ENCODE data around the gene LY9.

Gene LY9

GRCh38 chr1:160795951-160796383, at the start of gene LY9:
Gene LY9 (plus strand): TSS chr1:160796174. CDS start chr1:160796188, 14 bp downstream.
- no peak for DNase-seq (ENCODE audit: low read depth)

DNA sequence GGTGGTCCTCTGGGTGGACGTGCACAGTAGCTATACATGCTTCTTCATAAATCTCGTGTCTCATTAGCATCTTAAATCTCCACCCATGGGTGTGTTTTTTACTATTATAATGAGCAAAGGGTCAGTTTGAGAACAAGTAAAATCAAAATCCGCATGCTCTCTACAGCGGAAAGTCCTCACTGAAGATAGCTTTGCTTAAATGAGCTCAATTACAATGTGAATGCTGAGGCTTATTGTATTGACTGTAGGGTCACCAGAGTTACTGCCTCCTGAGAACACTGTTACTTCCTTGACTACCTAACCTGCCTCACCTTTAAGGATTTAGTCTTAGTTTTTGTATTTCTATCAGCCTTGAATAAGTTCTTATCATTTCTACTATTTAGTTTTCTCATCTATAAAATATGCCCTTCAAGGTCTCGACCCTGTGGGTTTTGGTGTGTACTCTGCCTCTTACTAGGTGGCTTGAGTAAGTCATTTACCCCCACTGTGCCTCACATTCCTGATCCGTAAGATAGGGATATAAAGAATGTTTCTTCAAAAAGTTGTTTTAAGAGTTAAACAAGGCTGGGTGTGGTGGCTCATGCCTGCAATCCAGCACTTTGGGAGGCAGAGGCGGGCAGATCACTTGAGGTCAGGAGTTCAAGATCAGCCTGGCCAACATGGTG, 49.0 kb upstream of the LY9 start:
- no peak for DNase-seq (ENCODE audit: low read depth)

DNA sequence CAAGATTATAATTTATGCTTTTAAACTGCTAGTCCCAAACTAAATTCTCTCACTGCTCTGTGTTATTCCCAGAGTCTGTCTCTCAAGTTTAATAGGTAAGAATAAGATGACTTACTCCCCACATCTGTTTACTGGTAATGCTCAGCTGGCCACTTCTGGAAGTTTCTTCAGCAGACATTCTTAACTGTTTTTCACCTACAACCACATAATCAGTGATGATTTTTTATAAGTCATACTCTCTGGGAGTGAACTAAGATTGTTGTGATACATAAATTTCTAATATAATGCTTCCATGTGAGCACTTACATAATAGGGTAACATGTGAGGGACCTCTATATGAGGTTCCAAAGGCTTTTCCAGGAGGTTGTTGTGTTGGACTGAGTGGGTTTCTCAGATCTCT, 48.3 kb upstream of the LY9 start:
- no peak for DNase-seq (ENCODE audit: low read depth)

GRCh38 chr1:160748181-160748877, 47.6 kb upstream of the LY9 start:
- DNase-seq (ENCODE audit: low read depth) = no peak

- no peak for DNase-seq (ENCODE audit: low read depth)
Measured at GRCh38 chr1:160748878-160749269, 47.1 kb upstream of the LY9 start.

- DNase-seq (ENCODE audit: low read depth) = no peak
Measured at GRCh38 chr1:160750608-160751007, 45.4 kb upstream of the LY9 start.

DNA sequence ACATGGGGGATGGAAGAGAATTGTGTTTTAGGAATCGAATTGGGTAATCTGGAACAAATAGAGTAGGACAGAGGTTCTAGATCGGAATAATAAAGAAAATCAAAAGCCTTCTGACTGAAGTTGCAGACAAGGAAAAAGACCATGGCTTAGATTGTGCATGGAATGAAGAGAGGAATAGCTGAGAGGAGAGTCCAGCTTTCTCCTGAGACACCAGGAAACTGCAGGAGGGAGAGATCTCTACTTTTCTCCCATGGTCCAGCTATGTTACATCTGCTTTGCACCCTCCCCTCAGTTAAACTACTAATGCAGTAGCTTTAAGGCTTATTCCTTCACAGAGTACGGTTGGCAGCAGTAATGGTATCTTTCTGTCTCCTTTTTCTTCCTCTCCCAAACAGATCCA, 43.6 kb upstream of the LY9 start:
- no peak for DNase-seq (ENCODE audit: low read depth)

GRCh38 chr1:160752924-160753323, 43.0 kb upstream of the LY9 start:
- no peak for DNase-seq (ENCODE audit: low read depth)

- DNase-seq (ENCODE audit: low read depth) = no peak
Measured at GRCh38 chr1:160753594-160753993, 42.4 kb upstream of the LY9 start.

- DNase-seq (ENCODE audit: low read depth) = no peak
Measured at GRCh38 chr1:160755461-160755860, 40.5 kb upstream of the LY9 start.

- no peak for DNase-seq (ENCODE audit: low read depth)
Measured at GRCh38 chr1:160755911-160756848, 39.8 kb upstream of the LY9 start.

DNA sequence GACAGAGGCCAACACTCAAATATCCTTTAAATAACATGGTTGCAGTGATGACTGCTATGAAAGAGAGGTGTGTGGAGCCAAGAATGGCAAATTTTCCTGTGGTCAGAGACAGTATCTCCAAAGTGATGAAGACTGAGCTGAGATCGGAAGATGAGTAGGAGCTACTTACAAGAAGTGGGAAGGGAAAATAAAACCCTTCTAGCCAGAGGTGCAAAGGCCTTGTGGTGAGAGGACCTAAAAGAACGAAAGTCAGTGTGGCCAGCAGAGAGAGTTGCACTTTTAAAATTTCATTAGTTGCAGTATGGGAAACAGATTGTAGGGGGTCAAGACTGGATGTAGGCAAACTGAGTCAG, 39.1 kb upstream of the LY9 start:
- no peak for DNase-seq (ENCODE audit: low read depth)

GRCh38 chr1:160758521-160758920, 37.5 kb upstream of the LY9 start:
- no peak for DNase-seq (ENCODE audit: low read depth)

DNA sequence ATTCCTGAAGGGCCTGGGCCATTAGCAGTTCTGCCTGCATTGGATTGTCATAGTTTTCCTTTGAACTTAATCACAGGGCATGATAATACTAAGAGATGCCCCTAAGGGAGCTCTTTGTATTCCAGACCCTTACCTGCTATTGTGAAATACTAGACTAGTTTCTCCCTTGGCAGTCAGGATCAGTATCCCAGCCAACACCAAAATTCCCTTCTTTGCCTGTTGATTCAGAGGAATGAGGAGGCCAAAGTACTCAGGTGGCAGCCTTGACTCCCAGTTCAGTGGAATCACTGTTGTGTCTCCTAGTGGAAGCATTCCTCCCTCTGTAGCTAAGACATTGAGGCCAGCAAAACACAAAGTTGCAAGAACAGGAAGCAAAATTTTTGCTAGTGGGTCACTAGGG, 36.2 kb upstream of the LY9 start:
- no peak for DNase-seq (ENCODE audit: low read depth)

- DNase-seq (ENCODE audit: low read depth) = no peak
Measured at GRCh38 chr1:160761046-160761445, 34.9 kb upstream of the LY9 start.

DNA sequence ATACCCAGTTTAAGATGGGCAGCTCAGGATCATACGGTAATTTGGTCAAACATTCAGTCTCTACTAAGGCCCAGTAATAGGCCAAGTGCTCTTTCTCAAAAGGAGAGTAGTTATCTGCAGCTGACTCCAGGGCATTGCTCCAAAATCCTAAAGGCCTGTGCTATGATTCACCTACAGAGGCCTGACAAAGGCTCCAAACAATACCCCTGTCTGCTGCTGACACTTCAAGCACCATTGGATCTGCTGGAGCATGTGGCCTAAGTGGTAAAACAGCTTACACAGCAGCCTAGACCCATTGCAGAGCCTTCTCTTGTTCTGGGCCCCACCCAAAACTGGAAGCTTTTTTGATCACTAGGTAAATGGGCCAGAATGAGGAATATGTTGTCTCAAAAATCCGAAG, 34.1 kb upstream of the LY9 start:
- no peak for DNase-seq (ENCODE audit: low read depth)

DNA sequence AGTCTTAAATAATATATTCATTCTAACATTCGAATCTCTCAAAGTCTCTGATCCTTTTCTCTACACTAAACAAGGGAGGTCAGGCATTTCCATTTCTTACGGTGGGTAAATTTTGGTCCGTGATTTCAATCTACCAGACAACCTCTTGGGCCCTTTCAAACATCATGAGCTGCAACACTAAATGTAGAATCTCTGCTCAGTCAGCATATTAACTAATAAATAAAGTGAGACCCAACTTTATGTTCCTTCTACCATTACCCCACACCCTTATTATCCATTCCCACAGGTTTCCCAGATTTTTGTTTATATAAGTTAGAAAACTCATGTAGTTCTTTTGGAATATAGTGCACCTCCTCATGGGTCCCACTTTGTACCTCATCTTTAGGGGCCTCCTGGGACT, 32.0 kb upstream of the LY9 start:
- DNase-seq (ENCODE audit: low read depth) = no peak

DNA sequence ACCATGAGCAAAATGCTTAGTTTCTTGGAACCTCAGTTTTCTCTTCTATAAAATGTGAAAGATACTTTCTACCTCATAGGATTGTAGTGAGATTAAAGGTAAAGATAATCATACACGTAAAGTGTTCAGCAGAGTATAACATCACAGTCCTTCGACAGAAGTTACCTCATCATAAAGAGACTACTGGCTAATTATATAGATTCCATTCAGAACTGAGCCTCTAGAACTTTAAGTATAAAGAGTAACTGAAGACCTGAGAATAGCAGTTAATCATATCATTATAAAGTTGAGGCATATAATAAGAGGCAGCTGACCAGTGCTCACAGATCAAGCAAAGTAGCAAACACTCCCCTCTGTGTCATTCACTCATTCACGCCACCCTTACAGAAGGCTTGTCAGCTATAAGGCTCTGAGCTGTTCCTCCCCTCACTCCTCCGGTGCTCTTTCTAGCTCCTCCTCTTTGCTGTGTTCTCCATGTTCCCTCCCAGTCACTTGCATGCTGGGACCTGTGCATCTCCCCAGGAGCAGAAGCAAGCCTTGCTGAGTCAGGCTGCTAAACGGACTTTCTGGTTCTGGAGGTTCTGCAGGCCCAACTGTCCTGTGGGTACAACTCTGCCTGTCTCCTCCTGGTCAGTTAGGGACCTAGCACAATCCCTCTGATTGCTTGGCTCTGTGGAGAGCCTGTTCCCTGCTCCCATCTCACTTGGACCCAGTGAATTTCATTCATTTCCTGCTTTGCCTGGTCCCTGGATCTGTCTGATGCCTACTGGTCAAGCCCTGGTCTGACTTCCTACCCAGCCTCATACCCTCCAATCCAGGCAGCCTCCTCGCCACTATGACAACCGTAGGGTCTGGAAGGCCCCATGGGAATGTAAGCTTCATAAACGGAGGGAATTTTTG, 28.3 kb upstream of the LY9 start:
- DNase-seq (ENCODE audit: low read depth) = no peak

DNA sequence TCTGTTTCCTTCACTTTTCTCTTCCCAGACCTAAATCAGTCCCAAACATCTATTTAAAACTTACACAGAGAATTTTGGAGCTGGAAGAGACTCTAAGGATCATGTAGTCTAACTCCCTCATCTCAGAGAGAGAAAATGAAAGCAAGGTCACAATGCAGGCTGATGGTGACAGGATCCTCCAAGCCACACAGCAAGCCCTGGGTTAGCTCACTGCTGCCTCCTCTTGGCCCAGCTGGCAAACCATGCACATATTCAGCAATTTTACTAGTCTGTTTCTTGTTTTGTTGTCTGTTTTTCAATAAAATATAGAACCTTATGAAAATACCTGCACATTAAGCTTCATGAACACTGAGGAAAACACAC, 27.7 kb upstream of the LY9 start:
- no peak for DNase-seq (ENCODE audit: low read depth)

- no peak for DNase-seq (ENCODE audit: low read depth)
Measured at GRCh38 chr1:160772331-160772730, 23.6 kb upstream of the LY9 start.

DNA sequence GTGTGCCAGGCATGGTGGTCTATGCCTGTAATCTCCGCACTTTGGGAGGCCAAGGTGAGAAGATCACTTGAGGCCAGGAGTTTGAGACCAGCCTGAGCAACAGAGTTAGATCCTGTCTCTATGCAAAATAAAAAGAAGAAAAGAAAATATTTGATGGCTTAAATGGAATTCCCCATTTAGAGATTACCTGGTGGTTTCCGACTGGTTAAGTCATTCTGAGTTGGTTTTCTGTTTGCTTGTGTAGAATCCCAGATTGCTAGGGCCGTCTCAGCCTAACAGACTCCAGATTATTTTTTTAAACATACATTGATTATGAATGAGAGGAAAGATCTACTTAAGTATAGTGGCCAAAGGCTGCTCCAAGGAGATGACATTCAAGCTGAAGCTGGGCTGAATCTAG, 22.9 kb upstream of the LY9 start:
- no peak for DNase-seq (ENCODE audit: low read depth)

All from HS-5 (cell line).